ENCODE data around the gene TMEM44. TPM values are rescaled to one million over a fixed set of nuclear protein-coding genes. Genes with fewer than 3 reads are reported as not detected.

The TMEM44 gene
- total and polyA plus RNA-seq, 9 of the 15 experiments (the other 6 are each of a cell fraction or from before 2014, with no cell fraction given): 0.53 to 18.1 (median 11.3) TPM

DNA sequence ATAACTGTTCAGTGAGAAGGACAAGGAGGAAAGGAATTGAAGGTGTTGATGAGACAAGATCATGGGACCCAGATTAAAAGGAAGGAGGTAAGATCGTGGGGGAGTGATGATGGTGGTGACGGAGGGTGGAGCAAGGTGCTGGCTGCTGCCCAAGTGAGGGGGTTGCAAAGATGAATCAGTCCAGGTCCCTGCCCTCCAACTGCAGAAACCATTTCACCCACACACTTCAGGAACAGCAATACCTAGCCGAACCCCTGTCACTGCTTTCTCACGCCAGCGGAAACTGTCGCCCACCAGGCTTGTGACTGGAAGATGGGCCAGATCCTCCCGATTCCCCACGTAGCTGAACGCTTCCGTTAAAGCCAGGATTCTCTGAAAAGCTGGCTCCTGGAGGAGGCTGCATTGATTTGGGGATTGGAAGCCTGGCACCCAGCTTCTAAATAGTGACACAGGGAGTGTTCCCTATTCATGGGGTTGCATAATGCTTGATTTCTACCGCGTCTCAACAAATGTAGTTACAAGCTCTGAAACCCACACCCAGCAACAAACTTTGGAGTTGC is 41.9 kb upstream of the TMEM44 start (continued):
- TF ChIP-seq ZNF589 (CRISPR knock-in tag; IDR thresholded peaks at IDR 0.05; ENCODE audit: low read depth) (no peak), RFX5 (IDR thresholded peaks at IDR 0.05; ENCODE audit: low read depth, low read length) (no peak), EP300 (IDR thresholded peaks at IDR 0.05; ENCODE audit: low read length) (no peak), TAF9B (IDR thresholded peaks at IDR 0.05; ENCODE audit: partially characterized antibody) (no peak), JUND (IDR thresholded peaks at IDR 0.05; ENCODE audit: borderline replicate concordance, low read depth, low read length) (peak; percentile 39; the same call in 1 of the 2 replicates), JUND (tag; IDR thresholded peaks at IDR 0.05; ENCODE audit: borderline replicate concordance, low read depth, low read length) (no peak), HEY1 (CRISPR knock-in tag; IDR thresholded peaks at IDR 0.05; ENCODE audit: borderline replicate concordance) (no peak), MYNN (IDR thresholded peaks at IDR 0.05) (no peak), MYNN (CRISPR knock-in tag; IDR thresholded peaks at IDR 0.05) (no peak), TCFL5 (CRISPR knock-in tag; conservative IDR thresholded peaks at IDR 0.05) (no peak), ZNF408 (CRISPR knock-in tag; IDR thresholded peaks at IDR 0.05; ENCODE audit: low read depth) (no peak), ARID1B (IDR thresholded peaks at IDR 0.05) (peak; percentile 46; the same call in 1 of the 2 replicates), EGR1 (conservative IDR thresholded peaks at IDR 0.05) (peak; percentile 88), CEBPG (CRISPR knock-in tag; IDR thresholded peaks at IDR 0.05) (0 out of 2 replicates have a peak, but pooled peaks have one; percentile 10), CEBPG (tag; conservative IDR thresholded peaks at IDR 0.05 in 1 of 2, IDR thresholded peaks at IDR 0.05 in 1 of 2) (no peak)
- TF ChIP-seq, protein P1, sequence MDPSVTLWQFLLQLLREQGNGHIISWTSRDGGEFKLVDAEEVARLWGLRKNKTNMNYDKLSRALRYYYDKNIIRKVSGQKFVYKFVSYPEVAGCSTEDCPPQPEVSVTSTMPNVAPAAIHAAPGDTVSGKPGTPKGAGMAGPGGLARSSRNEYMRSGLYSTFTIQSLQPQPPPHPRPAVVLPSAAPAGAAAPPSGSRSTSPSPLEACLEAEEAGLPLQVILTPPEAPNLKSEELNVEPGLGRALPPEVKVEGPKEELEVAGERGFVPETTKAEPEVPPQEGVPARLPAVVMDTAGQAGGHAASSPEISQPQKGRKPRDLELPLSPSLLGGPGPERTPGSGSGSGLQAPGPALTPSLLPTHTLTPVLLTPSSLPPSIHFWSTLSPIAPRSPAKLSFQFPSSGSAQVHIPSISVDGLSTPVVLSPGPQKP (CRISPR knock-in tag; IDR thresholded peaks at IDR 0.05): no peak
- TF ChIP-seq, protein P2, sequence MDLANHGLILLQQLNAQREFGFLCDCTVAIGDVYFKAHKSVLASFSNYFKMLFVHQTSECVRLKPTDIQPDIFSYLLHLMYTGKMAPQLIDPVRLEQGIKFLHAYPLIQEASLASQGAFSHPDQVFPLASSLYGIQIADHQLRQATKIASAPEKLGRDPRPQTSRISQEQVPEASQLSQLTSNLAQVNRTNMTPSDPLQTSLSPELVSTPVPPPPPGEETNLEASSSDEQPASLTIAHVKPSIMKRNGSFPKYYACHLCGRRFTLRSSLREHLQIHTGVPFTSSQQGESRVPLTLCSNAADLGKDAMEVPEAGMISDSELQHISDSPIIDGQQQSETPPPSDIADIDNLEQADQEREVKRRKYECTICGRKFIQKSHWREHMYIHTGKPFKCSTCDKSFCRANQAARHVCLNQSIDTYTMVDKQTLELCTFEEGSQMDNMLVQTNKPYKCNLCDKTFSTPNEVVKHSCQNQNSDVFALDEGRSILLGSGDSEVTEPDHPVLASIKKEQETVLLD (IDR thresholded peaks at IDR 0.05): no peak
